ENCODE results near the gene GPC1. TPM values are rescaled to one million over a fixed set of nuclear protein-coding genes. Genes with fewer than 3 reads are reported as not detected.

The GPC1 gene
- total and polyA plus RNA-seq, 10 of the 15 experiments (the other 5 are each of a cell fraction or from before 2014, with no cell fraction given), result 0.06 to 0.77 (median 0.23) TPM; not detected in 3

GRCh38 chr2:240458900-240459391 is 23.5 kb downstream of the GPC1 start:
- Histone ChIP-seq H3K4me2 (ENCODE audit: control insufficient read depth, insufficient read depth) (no peak overlapping the region), H3K9ac (ENCODE audit: control insufficient read depth, insufficient read depth, low read length) (no peak overlapping the region), H3K79me2 (ENCODE audit: control insufficient read depth, insufficient read depth, low read length) (no peaks in the 10 kb centered on the region), H3K4me3 (no peak overlapping the region), H3K27me3 (replicated peaks in 1 of 2; ENCODE audit: control insufficient read depth in 2 of 2, insufficient read depth in 2 of 2, low read length in 1 of 2) (peaks cover 8 to 10% of the 10 kb centered on the region in 2 experiments), H3K27ac (ENCODE audit: control insufficient read depth, insufficient read depth) (no peak overlapping the region), H3K36me3 (ENCODE audit: control insufficient read depth in 2 of 2, insufficient read depth in 2 of 2, low read length in 1 of 2) (no peaks in the 10 kb centered on the region), H2AFZ (ENCODE audit: control insufficient read depth, low read depth, low read length) (no peak overlapping the region), H4K20me1 (ENCODE audit: control insufficient read depth, insufficient read depth) (no peaks in the 10 kb centered on the region), H3K4me1 (ENCODE audit: control insufficient read depth, insufficient read depth, low read length) (no peaks in the 10 kb centered on the region), H3K9me3 (replicated peaks; ENCODE audit: control insufficient read depth, insufficient read depth, low read length) (no peaks in the 10 kb centered on the region)
- CTCF ChIA-PET, result no interaction called here
- FAIRE-seq (no peak), DNase-seq (ENCODE audit: low read depth, low spot score) (no peak), ATAC-seq (no peak)
- 36% methylated on average over 18 of the region's 18 CpGs for WGBS (ENCODE audit: insufficient coverage, insufficient replicate concordance, low lambda C conversion rate, missing lambda C conversion rate)
- TF ChIP-seq ZBTB40 (IDR thresholded peaks at IDR 0.05; ENCODE audit: borderline replicate concordance), result no peak
- no peak for TF ChIP-seq SIX5 (IDR thresholded peaks at IDR 0.05; ENCODE audit: low read depth, low read length, severe bottlenecking)
- no peak for TF ChIP-seq NFIC (IDR thresholded peaks at IDR 0.05; ENCODE audit: low read depth, low read length)
- no TSS peak for BruUV-seq (replicated peaks)
- SMC1A ChIA-PET (ENCODE audit: uncharacterized antibody, unreplicated experiment), result no interaction called here
- POLR2A ChIA-PET, result no interaction called here
- intact Hi-C loops (cut with micrococcal nuclease; ENCODE audit: unreplicated experiment) (no loop called here), in situ Hi-C loops (cut with MboI) (no loop called here)
- RAD21 ChIA-PET (ENCODE audit: unreplicated experiment), result no interaction called here
